Suprapubic skin (tissue), 4 donors: ENCODE measurements around the gene SPAG16. TPM values are rescaled to one million over a fixed set of nuclear protein-coding genes. Genes with fewer than 3 reads are reported as not detected.

Source experiments
- DNase-seq, 2 donors: peaks; one replicate each; pipeline ENCODE4 v3.0.0-alpha.2; 2019; ENCODE audit warnings: low spot score in 2 of 2
- H3K27ac ChIP-seq: fragments of 200-600 bp; sonication (generic); one replicate; pipeline ENCODE4 v1.5.1; 2019
- H3K27me3 ChIP-seq: fragments of 200-600 bp; sonication (generic); one replicate; pipeline ENCODE4 v1.5.1; 2019
- H3K36me3 ChIP-seq: fragments of 200-600 bp; sonication (generic); one replicate; pipeline ENCODE4 v1.5.1; 2019
- H3K4me1 ChIP-seq: fragments of 200-600 bp; sonication (generic); one replicate; pipeline ENCODE4 v1.5.1; 2019
- H3K4me3 ChIP-seq: fragments of 200-600 bp; sonication (generic); one replicate; pipeline ENCODE4 v1.5.1; 2019; ENCODE audit warnings: mild to moderate bottlenecking
- H3K9me3 ChIP-seq: fragments of 200-600 bp; sonication (generic); one replicate; pipeline ENCODE4 v1.5.1; 2019
- EP300 ChIP-seq: sonication (generic); formaldehyde crosslinking; IDR thresholded peaks from one replicate; pipeline ENCODE4 v1.6.1; 2017; ENCODE audit warnings: antibody characterized with exemption
- POLR2A ChIP-seq, 2 donors: fragments of 450-650 bp; IDR thresholded peaks; one replicate each; pipeline ENCODE4 v1.6.1; 2017; ENCODE audit warnings: antibody characterized with exemption in 2 of 2, mild to moderate bottlenecking in 2 of 2, moderate library complexity in 2 of 2
- POLR2AphosphoS5 ChIP-seq, 3 donors: sonication (generic); formaldehyde crosslinking; IDR thresholded peaks; one replicate each; pipeline ENCODE4 v1.6.1; 2017; ENCODE audit warnings: antibody characterized with exemption in 3 of 3
- WGBS: methylation state at CpG from one replicate; pipeline ENCODE4 v1.1.5; 2018; 5-methylcytosine and 5-hydroxymethylcytosine counted together
- total RNA-seq, 4 donors: library from RNA; depleted of rRNA; stranded (reverse); fragments of >200 nt; gene quantifications; one replicate each; pipeline ENCODE4 v1.1.0, GENCODE V29; 2016
- TF ChIP-seq, protein P1 (sequence below), 2 donors: fragments of 200-600 bp in 1 of 2; fragments of 450-650 bp in 1 of 2; sonication (generic) in 1 of 2; IDR thresholded peaks; one replicate each; pipeline ENCODE4 v1.5.1; 2016 to 2019; ENCODE audit warnings: antibody characterized with exemption in 2 of 2, mild to moderate bottlenecking in 1 of 2, moderate library complexity in 1 of 2

SPAG16 gene
- total RNA-seq, 4 donors from 2014 or later = 17.5 to 31.4 (median 22.0) TPM

GRCh38 chr2:214244847-214245246, 960.6 kb downstream of the SPAG16 start:
- TF ChIP-seq, protein P1, sequence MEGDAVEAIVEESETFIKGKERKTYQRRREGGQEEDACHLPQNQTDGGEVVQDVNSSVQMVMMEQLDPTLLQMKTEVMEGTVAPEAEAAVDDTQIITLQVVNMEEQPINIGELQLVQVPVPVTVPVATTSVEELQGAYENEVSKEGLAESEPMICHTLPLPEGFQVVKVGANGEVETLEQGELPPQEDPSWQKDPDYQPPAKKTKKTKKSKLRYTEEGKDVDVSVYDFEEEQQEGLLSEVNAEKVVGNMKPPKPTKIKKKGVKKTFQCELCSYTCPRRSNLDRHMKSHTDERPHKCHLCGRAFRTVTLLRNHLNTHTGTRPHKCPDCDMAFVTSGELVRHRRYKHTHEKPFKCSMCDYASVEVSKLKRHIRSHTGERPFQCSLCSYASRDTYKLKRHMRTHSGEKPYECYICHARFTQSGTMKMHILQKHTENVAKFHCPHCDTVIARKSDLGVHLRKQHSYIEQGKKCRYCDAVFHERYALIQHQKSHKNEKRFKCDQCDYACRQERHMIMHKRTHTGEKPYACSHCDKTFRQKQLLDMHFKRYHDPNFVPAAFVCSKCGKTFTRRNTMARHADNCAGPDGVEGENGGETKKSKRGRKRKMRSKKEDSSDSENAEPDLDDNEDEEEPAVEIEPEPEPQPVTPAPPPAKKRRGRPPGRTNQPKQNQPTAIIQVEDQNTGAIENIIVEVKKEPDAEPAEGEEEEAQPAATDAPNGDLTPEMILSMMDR (IDR thresholded peaks at IDR 0.05) = no peak
- TF ChIP-seq POLR2AphosphoS5 (IDR thresholded peaks at IDR 0.05) (no peak), EP300 (no peak)
- 69% methylated on average over 1 of the region's 1 CpG for WGBS
- DNase-seq = no peak
- Histone ChIP-seq H3K4me3 (no peak overlapping the region), H3K36me3 (no peaks in the 10 kb centered on the region), H3K9me3 (no peaks in the 10 kb centered on the region), H3K27me3 (no peaks in the 10 kb centered on the region), H3K27ac (no peak overlapping the region), H3K4me1 (no peaks in the 10 kb centered on the region)

- Histone ChIP-seq H3K27ac (no peak overlapping the region), H3K9me3 (no peaks in the 10 kb centered on the region), H3K4me3 (no peak overlapping the region), H3K4me1 (no peaks in the 10 kb centered on the region), H3K27me3 (no peaks in the 10 kb centered on the region), H3K36me3 (no peaks in the 10 kb centered on the region)
- DNase-seq = no peak
- TF ChIP-seq POLR2A (IDR thresholded peaks at IDR 0.05) = no peak
- TF ChIP-seq POLR2AphosphoS5 (IDR thresholded peaks at IDR 0.05) = no peak
- no peak for TF ChIP-seq EP300
- TF ChIP-seq, protein P1 (IDR thresholded peaks at IDR 0.05) = no peak
These were observed 962.2 kb downstream of the SPAG16 start for GRCh38 chr2:214246417-214246816.

- no peak for TF ChIP-seq EP300
- Histone ChIP-seq H3K4me3 (no peak overlapping the region), H3K27me3 (no peaks in the 10 kb centered on the region), H3K36me3 (no peaks in the 10 kb centered on the region), H3K9me3 (no peaks in the 10 kb centered on the region), H3K4me1 (no peaks in the 10 kb centered on the region), H3K27ac (no peak overlapping the region)
- WGBS = 92% methylated on average over 3 of the region's 3 CpGs
- DNase-seq = no peak
These were observed 963.3 kb downstream of the SPAG16 start for GRCh38 chr2:214247531-214247930.

DNA sequence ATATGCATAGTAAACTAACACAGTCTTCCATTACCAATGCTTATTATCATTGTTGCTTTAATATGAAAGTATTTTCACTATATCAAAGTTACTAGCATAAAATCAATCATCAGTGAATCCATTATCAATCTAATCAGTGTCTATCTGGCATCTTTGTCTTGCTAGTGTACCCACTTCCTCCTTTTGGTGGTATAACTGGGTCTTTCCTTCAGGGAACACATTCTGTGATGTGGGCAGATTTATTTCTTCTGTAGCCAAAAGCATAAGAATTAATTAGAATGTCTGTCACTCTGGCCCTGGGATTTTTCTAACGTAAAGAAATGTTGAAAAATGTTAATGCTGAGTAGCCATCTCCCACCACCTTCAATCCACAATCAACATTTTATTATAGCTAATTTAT, 970.8 kb downstream of the SPAG16 start:
- no peaks in the 10 kb centered on the region for H3K9me3 ChIP-seq
- H3K4me3 ChIP-seq = no peak overlapping the region
- DNase-seq = no peak
- no peaks in the 10 kb centered on the region for H3K36me3 ChIP-seq
- TF ChIP-seq POLR2A (IDR thresholded peaks at IDR 0.05) = no peak
- TF ChIP-seq, protein P1 (IDR thresholded peaks at IDR 0.05) = no peak
- TF ChIP-seq EP300 = no peak
- no peak for TF ChIP-seq POLR2AphosphoS5 (IDR thresholded peaks at IDR 0.05)
- no peak overlapping the region for H3K27ac ChIP-seq
- 42% methylated on average over 1 of the region's 1 CpG for WGBS
- no peaks in the 10 kb centered on the region for H3K27me3 ChIP-seq
- no peaks in the 10 kb centered on the region for H3K4me1 ChIP-seq

DNA sequence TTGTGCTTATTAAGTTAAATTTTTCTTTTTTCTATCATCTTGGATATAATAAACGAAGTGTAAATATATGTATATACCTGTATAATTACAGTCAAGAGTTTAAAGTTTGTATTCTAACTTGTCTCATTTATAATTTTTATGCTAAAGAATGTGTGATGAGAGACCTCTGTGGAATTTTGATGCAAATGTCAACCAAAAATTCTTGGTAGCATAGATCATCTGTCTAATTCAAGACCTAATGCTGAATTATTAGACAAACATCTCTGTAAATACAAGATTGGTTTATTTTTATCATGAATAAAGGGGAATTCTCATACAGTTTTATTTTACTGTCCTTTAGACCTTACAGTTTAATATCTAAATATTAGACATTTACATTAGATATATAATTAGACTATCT, 977.4 kb downstream of the SPAG16 start:
- Histone ChIP-seq H3K27me3 (no peaks in the 10 kb centered on the region), H3K4me1 (no peaks in the 10 kb centered on the region), H3K9me3 (no peaks in the 10 kb centered on the region), H3K36me3 (no peaks in the 10 kb centered on the region), H3K4me3 (no peak overlapping the region), H3K27ac (no peak overlapping the region)
- TF ChIP-seq EP300 (no peak), POLR2AphosphoS5 (IDR thresholded peaks at IDR 0.05) (no peak), POLR2A (IDR thresholded peaks at IDR 0.05) (no peak)
- TF ChIP-seq, protein P1 (IDR thresholded peaks at IDR 0.05) = no peak
- DNase-seq = no peak
- 68% methylated on average over 1 of the region's 1 CpG for WGBS

DNA sequence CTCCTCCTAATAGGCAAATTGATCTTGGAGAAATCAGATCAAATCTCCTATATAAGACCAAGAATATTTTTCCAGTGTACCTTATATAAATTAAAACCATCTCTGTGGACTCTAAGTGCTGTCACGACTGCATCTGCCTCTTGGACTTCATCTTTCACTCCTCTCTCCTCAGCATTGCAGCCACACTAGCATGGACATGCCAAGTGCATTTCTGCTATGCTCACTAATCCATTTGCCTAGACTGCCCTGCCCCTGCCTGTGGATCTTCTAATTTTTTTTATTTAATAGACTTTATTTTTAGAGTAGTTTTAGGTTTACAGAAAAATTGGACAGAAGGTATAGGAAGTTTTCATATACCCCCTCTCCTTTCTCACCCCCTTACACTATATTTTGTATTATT, 979.9 kb downstream of the SPAG16 start:
- no peak for TF ChIP-seq EP300
- TF ChIP-seq POLR2AphosphoS5 (IDR thresholded peaks at IDR 0.05) = no peak
- TF ChIP-seq, protein P1 (IDR thresholded peaks at IDR 0.05) = no peak
- TF ChIP-seq POLR2A (IDR thresholded peaks at IDR 0.05) = no peak
- Histone ChIP-seq H3K27ac (no peak overlapping the region), H3K9me3 (no peaks in the 10 kb centered on the region), H3K27me3 (no peaks in the 10 kb centered on the region), H3K36me3 (no peaks in the 10 kb centered on the region), H3K4me1 (no peaks in the 10 kb centered on the region), H3K4me3 (no peak overlapping the region)
- DNase-seq = no peak
- WGBS = 32% methylated on average over 1 of the region's 1 CpG
